Hepatocyte (in vitro differentiated cells): ENCODE data around the gene ZNRF3.

Experiments
- CTCF ChIP-seq: fragments of 200-600 bp; sonication (generic); IDR thresholded peaks from 2 replicates; pipeline ENCODE4 v1.5.1; 2016; ENCODE audit warnings: antibody characterized with exemption, mild to moderate bottlenecking; ENCODE audit not compliant: poor library complexity
- EZH2 ChIP-seq: fragments of 200-600 bp; sonication (generic); IDR thresholded peaks from 2 replicates; pipeline ENCODE4 v1.6.1; 2016; ENCODE audit warnings: antibody characterized with exemption, mild to moderate bottlenecking, borderline replicate concordance
- EZH2phosphoT487 ChIP-seq: fragments of 200-600 bp; sonication (generic); IDR thresholded peaks from one replicate; pipeline ENCODE4 v1.6.1; 2018; ENCODE audit warnings: antibody characterized with exemption, mild to moderate bottlenecking, low read depth, moderate library complexity; ENCODE audit not compliant: unreplicated experiment, severe bottlenecking

- TF ChIP-seq EZH2 (no peak), CTCF (no peak), EZH2phosphoT487 (no peak)
Observed at GRCh38 chr22:28934026-28934425, 50.7 kb downstream of the ZNRF3 start.
